NCI-H1436 (cell line): ENCODE data around the gene FUBP3.
A peak's percentile ranks its signal among the peaks of the same experiment; 100 is the strongest.

ENCODE experiments used
- DNase-seq: peaks from one replicate; lab custom pipeline; 2025; lab: John Stamatoyannopoulos, UW

Gene FUBP3

DNA sequence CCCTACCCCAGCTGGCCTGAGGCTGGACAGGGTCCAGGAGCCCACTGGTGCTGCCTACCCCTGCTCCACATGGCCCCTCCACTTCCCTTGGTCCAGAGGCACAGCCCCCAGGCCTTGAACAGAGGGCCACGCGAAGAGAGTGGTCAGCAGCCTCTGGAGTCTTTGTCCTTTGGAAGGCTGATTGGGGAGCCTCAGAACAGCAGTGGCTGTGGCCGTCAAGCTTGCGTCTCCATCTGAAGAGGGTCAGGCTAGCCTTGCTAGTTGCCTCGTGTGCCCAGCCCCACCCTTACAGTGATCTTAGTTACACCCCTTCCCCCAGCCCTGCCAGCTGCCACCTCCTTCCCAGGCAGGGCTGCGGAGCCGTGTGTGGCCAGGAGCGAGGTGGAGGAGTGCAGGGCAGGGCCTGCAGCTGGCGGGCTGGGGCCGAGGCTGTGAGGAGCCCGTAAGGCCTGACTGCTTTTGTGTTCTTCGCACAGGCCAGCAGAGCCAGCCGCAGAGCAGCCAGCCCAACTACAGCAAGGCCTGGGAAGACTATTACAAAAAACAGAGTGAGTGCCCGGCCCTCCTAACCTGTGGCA is 54.9 kb downstream of the FUBP3 start:
- DNase-seq = no peak

DNA sequence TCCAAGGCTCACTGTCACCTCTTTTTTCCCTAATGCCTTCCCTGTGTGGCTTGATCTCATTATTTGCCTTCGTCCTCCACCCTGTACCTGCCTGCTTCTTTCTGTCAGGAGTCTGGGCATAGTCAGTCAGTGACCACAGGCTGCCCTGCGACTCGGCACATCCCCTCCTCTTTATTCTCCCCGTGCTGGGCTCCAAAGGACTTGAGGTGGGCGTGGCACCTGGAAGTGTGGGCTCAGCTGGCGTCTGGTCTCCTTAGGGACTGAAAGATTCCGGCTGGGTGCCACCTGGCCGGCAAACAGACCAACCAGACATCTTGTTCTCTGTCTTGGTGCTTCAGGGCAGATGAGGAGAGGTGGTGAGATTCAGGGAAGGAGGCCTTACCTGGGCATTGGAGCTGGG is 55.4 kb downstream of the FUBP3 start:
- no peak for DNase-seq

DNA sequence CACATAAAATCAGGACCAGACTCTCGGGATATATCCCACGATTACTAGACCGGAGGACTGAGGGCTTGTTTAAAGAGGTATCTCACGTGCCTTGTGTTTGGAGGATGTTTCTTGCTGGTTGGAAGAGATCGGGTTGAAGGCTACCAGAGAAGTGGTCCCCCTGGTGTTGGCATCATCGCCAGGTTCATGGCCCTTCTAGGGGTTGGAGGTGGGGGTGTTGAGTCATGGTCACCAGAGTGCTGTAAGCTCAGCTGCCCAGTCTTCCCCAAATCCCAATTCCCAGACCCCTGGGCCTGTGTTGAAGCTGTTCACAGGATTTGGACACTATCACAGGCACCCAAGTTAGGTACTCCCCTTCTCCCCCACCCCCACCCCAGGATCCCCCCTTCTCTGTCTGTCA is 55.9 kb downstream of the FUBP3 start:
- DNase-seq = no peak

DNA sequence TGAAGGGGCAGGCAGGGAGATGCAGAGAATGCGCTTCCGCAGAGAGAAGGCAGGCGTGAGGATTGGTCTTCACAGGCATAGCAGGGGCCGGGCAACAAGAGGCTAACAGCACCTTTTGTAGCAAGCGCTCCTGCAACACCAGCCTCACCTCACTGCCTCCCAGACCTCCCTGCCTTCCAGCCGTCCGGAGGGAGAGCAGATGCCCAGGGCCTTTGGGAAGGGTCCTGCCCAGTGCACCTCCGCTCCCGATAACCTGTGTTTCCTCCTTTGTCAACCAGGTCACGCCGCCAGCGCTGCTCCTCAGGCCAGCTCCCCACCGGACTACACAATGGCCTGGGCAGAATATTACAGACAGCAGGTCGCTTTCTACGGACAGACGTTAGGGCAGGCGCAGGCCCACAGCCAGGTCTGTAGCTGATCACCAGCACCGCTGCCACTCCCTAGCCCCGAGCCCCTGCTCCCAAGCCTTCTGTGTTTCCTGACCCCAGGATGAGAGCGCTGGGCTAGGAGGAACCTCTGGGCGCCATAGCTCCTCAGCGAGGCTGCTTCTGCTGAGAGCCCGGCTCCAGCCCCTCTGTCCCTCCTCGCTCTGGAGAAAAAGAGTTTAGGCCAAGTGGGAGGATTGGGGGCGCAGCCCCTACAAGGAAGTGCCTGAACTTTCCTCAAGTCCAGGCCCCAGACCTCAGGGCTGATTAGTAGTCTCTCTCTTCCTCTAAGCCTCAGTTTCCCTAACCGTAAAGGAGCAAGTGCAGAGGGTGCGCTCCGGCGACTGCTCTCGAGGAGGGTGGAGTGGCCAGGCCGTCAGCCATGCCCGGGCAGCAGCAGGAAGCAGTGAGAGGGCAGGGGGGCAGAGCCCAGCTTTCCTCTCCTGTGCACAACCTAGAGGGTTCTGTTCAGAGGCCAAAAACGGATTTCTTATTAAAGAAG is 56.6 kb downstream of the FUBP3 start:
- no peak for DNase-seq

DNA sequence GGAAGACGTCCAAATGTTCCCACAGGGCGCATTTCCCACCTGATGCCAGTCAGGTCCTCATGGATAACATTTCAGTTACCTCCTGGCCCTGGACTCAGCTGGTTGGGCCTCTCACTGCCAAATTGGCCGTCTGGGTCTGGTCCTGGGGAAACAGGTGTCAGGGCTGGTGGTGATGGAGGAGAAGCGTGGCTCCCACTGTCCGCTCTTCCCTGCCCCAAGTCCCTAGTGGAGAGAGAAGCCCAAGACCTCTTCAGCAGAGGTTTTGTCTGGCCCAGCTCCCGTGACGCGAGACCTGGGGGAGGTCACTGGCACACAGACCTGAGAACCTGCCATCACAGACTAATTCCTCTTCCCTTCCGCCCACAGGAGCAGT is 57.3 kb downstream of the FUBP3 start:
- DNase-seq = no peak

DNA sequence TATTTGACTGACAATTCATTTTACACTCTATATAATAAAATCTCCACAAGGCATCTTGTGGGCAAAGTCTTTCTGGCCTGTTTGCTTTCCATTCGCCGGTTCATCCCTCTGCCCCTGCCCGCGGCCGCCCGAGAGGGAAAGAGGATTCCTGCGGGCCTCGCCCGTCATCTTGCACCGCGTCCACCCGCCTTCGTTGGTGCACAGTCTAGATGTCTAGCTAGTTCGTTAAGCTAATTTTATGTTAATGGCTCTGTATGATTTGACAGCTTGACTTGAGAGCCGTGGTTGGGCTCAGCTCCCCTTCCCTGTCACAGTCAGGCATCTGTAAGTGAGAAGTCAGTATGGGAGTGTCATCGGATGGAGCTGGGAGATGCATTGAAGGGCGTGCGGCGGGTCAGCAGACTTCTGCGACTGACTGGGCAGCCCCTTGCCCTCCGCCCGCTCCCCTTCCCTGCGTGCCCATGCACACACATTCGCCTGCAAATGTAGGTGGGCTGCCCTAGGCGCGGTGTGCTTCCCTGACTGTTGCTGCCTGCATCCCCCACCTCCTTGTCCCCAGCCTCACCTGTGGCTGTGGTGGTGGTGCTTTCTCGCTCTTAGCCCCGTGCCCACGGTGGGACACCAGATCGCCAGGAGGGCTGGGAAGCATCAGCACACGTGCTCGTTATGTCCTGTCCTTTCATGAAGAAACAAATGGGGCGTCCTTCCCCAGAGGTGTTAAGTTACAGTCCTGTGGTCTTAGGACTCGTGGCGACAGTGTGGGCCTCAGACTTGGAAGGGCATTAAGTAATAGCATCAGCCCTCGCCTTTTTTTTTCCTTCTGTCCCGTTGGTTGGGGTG is 59.1 kb downstream of the FUBP3 start:
- no peak for DNase-seq

DNA sequence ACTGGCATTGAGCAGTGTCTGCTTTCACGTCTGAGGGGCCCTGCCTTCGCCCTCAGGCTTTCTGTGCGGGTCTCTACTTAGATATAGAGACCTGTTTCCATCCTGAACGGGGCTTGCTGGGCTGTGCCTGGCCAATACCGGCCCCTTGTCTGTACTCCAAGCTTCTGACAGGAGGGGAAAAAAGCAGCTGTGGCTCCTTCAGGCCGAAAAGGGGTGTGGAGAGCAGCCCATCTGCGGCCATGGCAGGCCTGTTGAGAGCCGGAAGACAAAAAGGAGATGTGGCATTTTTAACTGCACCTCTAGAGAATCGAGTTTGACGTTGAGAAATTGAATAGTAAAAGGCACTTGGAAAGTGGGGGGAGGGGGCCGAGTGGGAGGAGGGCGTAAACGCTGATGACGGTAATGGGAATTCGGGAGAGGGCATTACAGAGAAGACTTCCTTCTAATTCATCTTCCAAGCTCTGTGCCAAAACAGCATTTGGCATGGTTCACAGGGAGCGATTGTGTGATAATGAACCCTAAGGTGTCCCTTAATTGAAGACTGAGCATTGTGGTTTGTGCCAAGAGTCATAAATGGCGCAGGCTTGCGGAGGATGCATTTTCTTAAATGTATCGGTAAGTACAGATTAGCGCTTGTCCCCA is 59.9 kb downstream of the FUBP3 start:
- DNase-seq = peak; percentile 66

DNA sequence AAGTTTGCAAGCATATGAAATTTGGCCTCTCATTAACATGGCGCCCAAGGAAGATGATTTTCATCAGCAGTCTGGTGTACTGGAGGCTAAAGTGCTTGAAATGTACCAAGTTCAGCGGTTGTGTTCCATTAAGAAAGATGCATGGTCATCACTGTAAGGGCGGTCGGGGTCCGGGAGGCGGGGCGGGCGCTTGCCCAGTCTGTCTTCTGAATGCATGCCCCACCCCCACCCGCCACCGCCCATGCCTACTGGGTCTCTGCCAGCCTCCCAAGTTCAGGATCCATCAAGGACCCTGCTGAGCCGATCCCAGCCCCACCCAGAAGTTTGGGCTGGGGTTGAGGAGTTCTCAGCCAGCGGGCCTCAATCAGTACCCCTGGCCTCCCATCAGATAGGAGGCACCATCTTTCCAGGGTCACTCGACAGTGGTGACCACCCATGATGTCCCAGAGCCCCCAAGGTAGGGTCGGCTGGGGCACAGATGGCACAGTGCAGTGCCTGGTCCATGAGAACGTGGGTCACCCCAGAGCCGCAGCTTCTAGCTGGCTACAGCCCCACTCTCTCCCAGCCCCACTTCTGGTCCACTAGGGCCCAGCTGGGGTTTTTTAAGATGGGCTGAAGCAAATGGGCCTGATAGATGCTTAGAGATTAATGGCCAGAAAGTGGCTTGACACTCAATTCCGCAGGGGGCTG is 60.6 kb downstream of the FUBP3 start:
- no peak for DNase-seq

DNA sequence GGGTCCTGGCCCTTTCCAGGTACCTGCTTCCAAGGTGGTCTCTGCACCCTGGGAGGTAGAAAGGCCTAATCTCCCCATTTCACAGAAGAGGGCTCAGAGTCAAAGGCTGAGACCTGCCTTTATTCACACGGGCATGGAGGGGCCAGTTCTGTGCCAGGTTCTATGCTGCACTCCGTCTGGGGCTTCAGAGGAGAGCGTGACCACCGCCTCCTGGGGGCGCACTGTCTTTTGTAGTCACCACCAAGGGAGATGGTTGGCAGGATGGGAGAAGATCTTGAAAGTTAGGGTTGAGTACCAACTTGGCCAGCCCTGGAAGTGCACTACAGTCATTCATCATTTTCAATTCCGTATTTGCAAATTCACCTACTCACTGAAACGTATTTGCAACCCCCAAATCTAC is 61.3 kb downstream of the FUBP3 start:
- no peak for DNase-seq

DNA sequence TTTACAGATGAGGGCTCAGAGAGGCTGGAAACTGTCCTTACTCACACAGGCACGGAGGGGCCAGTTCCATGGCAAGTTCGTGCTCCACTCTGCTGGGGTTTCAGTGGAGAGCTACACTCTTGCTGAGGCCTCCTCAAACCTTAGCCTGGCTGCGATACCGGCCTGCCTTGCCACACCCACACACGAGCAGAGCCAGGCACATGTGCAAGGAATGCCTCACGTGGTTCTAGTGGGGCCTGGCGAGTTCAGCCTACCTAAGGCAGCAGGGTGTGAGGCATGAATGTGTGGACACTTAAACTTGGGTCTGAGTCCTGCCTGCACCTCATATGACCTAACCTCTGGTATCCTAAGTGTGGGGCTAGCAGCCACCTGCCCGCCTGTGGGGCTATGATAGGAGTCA is 63.5 kb downstream of the FUBP3 start:
- DNase-seq = no peak

DNA sequence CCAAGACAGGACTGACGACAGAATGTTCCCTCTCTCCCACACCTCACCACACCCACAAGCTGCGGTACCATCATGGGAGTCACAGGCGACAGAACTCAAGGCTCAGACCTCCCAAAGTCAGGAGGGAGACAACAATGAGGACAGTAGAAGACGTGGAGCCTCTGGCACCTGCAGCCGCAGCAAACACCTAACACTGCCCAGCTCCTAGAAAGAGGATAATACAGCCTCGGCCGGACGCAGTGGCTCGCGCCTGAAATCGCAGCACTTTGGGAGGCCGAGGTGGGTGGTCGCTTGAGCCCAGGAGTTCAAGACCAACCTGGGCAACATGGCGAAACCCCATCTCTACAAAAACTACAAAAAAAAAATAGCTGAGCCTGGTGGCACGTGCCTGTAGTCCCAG is 71.8 kb downstream of the FUBP3 start:
- DNase-seq = no peak

DNA sequence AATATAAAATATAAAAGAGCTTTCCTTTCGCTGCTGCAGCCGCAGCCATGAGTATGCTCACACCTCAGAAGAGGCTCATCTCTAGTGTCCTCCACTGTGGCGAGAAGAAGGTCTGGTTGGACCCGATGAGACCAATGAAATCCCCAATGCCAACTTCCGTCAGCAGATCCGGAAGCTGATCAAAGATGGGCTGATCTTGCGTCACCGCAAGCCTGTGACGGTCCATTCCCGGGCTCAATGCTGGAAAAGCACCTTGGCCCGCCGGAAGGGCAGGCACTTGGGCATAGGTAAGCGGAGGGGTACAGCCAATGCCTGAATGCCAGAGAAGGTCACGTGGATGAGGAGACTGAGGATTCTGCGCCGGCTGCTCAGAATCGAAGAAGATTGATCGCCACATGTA is 72.4 kb downstream of the FUBP3 start:
- no peak for DNase-seq

DNA sequence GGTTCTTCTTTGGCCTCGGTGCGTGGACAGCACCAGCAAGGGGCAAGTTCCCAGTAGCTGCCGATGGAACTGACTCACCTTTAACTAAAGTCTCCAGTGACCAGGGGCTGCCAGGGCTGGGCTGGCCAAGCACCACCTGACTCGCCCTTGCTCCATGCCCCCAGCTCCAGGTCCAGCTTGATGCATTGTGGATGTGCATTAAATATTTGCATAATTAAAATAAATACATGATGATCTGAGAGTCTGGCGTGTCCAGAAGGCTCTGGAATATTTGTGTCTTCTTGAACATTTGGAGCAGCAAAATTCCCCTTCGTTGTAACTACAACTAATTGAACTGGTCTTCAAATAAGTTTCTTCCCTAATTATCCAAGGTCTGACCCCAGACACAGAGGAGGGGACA is 75.5 kb downstream of the FUBP3 start:
- no peak for DNase-seq

DNA sequence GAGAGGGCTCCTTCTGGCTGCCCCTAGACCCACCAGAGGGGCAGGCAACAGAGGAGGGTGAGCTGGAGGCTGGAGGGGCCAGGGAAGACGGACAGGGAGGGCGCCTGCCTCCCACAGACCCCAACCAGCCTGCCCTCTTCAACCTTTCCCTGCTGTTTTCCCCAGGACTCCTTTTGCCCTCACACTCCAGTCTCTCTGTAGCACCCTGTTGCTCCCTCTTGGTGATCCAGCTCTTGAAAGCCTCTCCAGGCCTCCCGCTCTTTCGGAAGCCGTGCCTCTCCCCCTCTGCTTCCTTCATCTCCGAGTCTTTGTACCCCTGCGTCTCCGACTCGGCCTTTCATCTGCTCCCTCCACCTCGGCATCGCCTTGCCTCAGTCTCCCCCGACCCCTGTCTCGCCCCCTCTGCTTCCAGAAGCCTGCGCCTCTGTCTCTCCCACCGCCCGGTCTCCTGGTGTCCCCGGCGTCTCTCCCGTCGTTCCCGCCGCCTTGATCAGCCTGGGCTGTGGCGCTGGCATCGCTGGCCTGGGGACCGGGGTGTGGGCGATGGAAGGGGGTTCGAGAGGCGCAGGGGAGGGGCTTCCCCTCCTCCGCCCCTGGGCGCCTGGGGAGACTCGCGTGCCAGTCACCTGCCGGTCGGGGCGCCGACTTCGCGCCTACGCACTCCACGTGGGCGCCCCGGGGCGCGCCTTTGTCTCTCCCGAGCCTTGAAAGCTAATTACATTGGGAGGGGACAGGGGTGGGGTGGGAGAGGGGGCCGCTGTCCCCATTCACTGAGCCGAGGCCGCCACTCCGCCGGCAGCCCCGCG is 79.7 kb downstream of the FUBP3 start:
- DNase-seq = no peak

DNA sequence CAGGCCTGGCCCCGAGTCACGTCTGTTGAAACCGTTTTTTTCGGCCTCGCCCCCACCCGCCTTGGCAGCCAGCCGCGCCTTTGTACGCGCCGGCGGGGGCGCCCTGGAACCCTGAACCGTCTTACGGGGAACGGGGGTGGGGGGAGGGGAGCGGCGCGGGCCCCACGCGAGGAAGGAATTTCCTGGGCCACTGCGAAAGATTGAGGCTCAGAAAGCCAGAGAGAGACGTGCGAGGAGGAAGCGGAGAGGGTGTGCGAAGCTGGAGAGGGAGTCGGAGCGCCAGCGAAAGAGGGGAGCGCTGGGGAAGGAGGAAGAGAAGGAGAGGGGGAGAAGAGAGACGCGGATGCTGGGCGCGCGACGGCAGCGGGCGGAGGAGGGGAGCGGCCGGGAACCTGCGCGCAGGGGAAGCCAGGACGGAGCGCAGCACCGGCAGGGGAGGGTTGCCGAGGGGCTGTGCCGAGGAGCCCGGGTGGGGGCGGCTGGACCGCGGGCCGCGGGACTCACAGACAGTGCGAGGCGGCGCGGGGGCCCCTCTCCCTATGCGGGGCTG is 80.4 kb downstream of the FUBP3 start:
- DNase-seq = no peak

DNA sequence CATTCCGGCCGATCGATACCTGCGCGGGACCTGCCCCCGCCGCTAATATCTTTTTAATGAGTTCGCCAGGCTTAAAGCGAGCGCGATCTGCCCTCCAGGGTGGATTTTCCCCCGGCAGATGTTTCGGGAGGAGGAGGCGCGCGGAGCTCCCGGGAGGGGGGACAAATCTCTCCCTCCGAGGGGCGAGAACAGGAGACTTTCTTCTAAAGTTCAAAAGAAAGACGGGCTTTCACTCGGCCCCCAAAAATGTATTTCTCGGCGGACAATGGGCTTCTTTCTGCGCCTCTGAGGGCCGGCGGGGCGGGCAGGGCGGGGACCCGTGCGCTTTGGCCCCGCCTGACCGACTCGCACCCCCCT is 80.9 kb downstream of the FUBP3 start:
- DNase-seq = no peak

DNA sequence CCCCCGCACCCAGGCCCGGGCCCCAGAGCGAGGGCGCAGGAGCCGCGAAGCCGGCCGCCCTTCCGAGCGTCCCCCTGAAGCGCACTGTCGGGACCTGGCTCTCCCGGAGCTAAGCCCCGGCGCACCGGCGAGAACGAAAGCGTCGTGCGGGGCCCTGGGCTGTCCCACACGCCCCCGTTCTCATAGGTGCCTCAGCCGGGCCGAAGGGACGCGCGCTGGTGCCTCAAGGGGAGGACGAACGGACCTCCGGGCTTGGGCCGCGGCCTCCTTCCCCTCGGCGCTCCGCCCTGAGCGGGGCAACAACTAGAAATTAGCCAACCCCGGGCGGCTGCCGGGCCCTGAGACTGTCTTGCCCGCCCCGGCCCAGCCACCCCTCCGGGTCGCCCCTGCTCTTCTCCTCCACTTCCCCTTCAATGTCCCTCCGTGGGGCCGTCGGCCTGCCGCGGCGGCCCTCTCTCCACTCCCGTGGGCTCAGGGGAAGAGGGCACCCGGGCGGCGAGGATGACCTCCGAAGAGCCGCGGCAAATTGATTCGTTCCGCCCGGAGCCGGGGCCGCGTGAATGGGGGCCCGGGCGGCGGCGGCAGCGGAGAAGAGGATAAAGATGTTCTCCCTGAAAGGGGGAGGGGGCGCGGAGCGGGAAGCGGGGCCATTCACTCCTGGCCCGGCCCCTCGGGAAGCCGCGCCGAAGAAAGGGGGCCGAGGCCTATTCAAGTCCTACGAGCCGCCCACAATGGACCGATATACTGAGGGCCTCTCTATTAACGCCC is 81.5 kb downstream of the FUBP3 start:
- no peak for DNase-seq

DNA sequence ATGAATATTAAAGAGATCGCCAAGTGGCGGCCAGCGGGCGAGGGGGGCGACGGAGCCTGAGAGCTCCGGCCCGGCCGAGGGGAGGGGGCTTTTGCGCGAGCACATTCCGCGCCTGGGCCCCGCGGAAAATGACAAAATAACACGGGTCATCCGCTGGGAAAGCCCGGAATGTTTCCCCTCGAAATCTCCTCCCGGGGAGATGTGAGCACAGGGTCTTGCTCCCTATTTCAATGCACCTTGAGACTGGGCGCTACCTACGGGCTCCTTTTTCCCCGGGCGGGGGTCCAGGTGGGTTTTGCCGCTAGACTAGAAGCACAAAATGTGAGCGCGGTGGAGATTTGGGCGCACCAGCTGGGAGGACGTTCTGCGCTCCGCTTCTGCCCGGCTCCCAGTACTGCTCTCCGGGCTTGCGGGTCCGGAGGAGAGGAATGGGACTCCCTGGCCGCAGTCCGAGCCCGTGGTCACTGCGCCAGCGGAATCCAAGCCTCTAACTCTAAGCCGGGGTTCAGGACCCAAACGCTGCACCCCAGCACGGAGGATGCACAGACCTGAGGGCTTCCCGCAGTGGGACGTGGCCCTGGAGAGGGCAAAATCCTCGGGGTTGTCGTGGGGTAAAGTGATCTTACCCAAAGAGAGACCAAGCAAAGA is 82.2 kb downstream of the FUBP3 start:
- DNase-seq = no peak
